ENCODE measurements around the gene SPRY2.

Gene SPRY2

GRCh38 chr13:80312012-80312704 lies 28.8 kb downstream of the SPRY2 start:
- ATAC-seq: no peak

- ATAC-seq: no peak
Observed at GRCh38 chr13:80309926-80310325, 31.0 kb downstream of the SPRY2 start.

GRCh38 chr13:80307401-80307987 lies 33.4 kb downstream of the SPRY2 start:
- ATAC-seq: no peak

- no peak for ATAC-seq
Observed at GRCh38 chr13:80306337-80306972, 34.5 kb downstream of the SPRY2 start.

GRCh38 chr13:80305737-80306136 lies 35.2 kb downstream of the SPRY2 start:
- no peak for ATAC-seq

- ATAC-seq: no peak
Observed at GRCh38 chr13:80303225-80303811, 37.6 kb downstream of the SPRY2 start.

- no peak for ATAC-seq
Observed at GRCh38 chr13:80299046-80299445, 41.9 kb downstream of the SPRY2 start.

- no peak for ATAC-seq
Observed at GRCh38 chr13:80297503-80297902, 43.4 kb downstream of the SPRY2 start.

- no peak for ATAC-seq
Observed at GRCh38 chr13:80297094-80297493, 43.8 kb downstream of the SPRY2 start.

- no peak for ATAC-seq
Observed at GRCh38 chr13:80296638-80297037, 44.3 kb downstream of the SPRY2 start.

GRCh38 chr13:80290591-80290990 lies 50.3 kb downstream of the SPRY2 start:
- ATAC-seq: no peak

Measured in activated CD4-positive, CD25-positive, alpha-beta regulatory T cell treated with anti-CD3 and anti-CD28 coated beads, Interleukin-2, amount 50 U/mL, for 24 hours (primary cell).